DND-41 (cell line): ENCODE measurements around the gene NEUROG1.

ENCODE experiments used
- EZH2 ChIP-seq: IDR thresholded peaks from 3 replicates; pipeline ENCODE4 v1.6.1; 2012; ENCODE audit warnings: borderline replicate concordance, low read depth, mild to moderate bottlenecking, moderate library complexity, low read length, inconsistent platforms; ENCODE audit not compliant: severe bottlenecking
- TF ChIP-seq, protein P1 (sequence below): IDR thresholded peaks from 2 replicates; pipeline ENCODE4 v1.5.1; 2012; ENCODE audit warnings: borderline replicate concordance, low read length, moderate library complexity, mild to moderate bottlenecking; ENCODE audit not compliant: poor library complexity, severe bottlenecking; ENCODE audit errors: extremely low read depth

GRCh38 chr5:135487037-135487395 lies 48.7 kb downstream of the NEUROG1 start:
- TF ChIP-seq, protein P1, sequence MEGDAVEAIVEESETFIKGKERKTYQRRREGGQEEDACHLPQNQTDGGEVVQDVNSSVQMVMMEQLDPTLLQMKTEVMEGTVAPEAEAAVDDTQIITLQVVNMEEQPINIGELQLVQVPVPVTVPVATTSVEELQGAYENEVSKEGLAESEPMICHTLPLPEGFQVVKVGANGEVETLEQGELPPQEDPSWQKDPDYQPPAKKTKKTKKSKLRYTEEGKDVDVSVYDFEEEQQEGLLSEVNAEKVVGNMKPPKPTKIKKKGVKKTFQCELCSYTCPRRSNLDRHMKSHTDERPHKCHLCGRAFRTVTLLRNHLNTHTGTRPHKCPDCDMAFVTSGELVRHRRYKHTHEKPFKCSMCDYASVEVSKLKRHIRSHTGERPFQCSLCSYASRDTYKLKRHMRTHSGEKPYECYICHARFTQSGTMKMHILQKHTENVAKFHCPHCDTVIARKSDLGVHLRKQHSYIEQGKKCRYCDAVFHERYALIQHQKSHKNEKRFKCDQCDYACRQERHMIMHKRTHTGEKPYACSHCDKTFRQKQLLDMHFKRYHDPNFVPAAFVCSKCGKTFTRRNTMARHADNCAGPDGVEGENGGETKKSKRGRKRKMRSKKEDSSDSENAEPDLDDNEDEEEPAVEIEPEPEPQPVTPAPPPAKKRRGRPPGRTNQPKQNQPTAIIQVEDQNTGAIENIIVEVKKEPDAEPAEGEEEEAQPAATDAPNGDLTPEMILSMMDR = no peak
- no peak for TF ChIP-seq EZH2
